T-cell (primary cell): ENCODE data around the gene CDK13. TPM values are rescaled to one million over a fixed set of nuclear protein-coding genes. Genes with fewer than 3 reads are reported as not detected.

Source experiments
- ATAC-seq, 4 experiments: fragments of 200-7000 bp in 3 of 4; fragments of 150-1000 bp in 1 of 4; cut with Tn5 transposase; replicated peaks in 1 of 4; 1 replicate in 3 of 4; 2 replicates in 1 of 4; pipeline ENCODE4 v1.10.0; 2021; ENCODE audit warnings: moderate library complexity in 3 of 4, mild to moderate bottlenecking in 2 of 4, moderate number of reproducible peaks in 1 of 4
- CTCF ChIA-PET, 2 donors: fragments of 300-600 bp; sonication (Branson Sonifier 250); formaldehyde crosslinking; loops; one replicate each; lab custom pipeline; 2022; ENCODE audit warnings: antibody characterized with exemption in 2 of 2; lab: Charles Lee
- POLR2A ChIA-PET, 2 donors: fragments of 300-600 bp; sonication (Branson Sonifier 250); formaldehyde crosslinking; loops; one replicate each; lab custom pipeline; 2022; ENCODE audit warnings: antibody characterized with exemption in 2 of 2; lab: Charles Lee
- DNase-seq, 35 experiments: peaks; one replicate each; pipeline versions ENCODE4 v3.0.0 to v3.0.0-alpha.2; 2013 to 2023
- H3K27ac ChIP-seq: one replicate; pipeline ENCODE4 v1.5.1; 2013; ENCODE audit warnings: low read length
- H3K27me3 ChIP-seq, 2 experiments: replicated peaks in 1 of 2; 1 replicate in 1 of 2; 2 replicates in 1 of 2; pipeline versions ENCODE4 v1.6.1 to v1.7.0; 2013; ENCODE audit warnings: low read length in 1 of 2, mixed read lengths in 1 of 2; ENCODE audit not compliant: control insufficient read depth in 2 of 2, insufficient read depth in 2 of 2; ENCODE audit errors: extremely low read depth in 1 of 2
- H3K36me3 ChIP-seq, 2 donors: 1 replicate in 1 of 2; 2 replicates in 1 of 2; pipeline versions ENCODE4 v1.6.1 to v1.7.0; 2013; ENCODE audit warnings: low read length in 1 of 2; ENCODE audit not compliant: control insufficient read depth in 2 of 2, insufficient read depth in 1 of 2; ENCODE audit errors: extremely low read depth in 1 of 2
- H3K4me1 ChIP-seq, 2 experiments: 1 replicate in 1 of 2; 2 replicates in 1 of 2; pipeline versions ENCODE4 v1.6.1 to v1.7.0; 2013; ENCODE audit warnings: low read length in 2 of 2, mixed read lengths in 1 of 2; ENCODE audit not compliant: insufficient read depth in 2 of 2, control insufficient read depth in 1 of 2; ENCODE audit errors: extremely low read depth in 1 of 2
- H3K4me3 ChIP-seq, 2 donors: 1 replicate in 1 of 2; 2 replicates in 1 of 2; pipeline versions ENCODE4 v1.5.1 to v1.7.0; 2013; ENCODE audit warnings: mild to moderate bottlenecking in 2 of 2, low read length in 1 of 2, moderate library complexity in 1 of 2; ENCODE audit not compliant: control insufficient read depth in 1 of 2; ENCODE audit errors: extremely low read depth in 1 of 2
- H3K9me3 ChIP-seq: 2 replicates; pipeline ENCODE4 v1.7.0; 2013
- H3K27ac Mint-ChIP-seq, 2 donors: one replicate each; pipeline ENCODE4 v1.8.0; 2020 to 2021; ENCODE audit warnings: mild to moderate bottlenecking in 2 of 2, mixed read lengths in 2 of 2
- H3K27me3 Mint-ChIP-seq, 2 donors: one replicate each; pipeline ENCODE4 v1.8.0; 2021 to 2022; ENCODE audit warnings: mixed read lengths in 2 of 2
- H3K36me3 Mint-ChIP-seq: one replicate; pipeline ENCODE4 v1.8.0; 2021; ENCODE audit warnings: mixed read lengths
- H3K4me1 Mint-ChIP-seq, 3 donors: one replicate each; pipeline ENCODE4 v1.8.0; 2020 to 2022; ENCODE audit warnings: mixed read lengths in 3 of 3, mild to moderate bottlenecking in 1 of 3
- H3K4me3 Mint-ChIP-seq, 3 donors: one replicate each; pipeline ENCODE4 v1.8.0; 2020 to 2022; ENCODE audit warnings: mild to moderate bottlenecking in 3 of 3, mixed read lengths in 3 of 3, moderate library complexity in 3 of 3
- H3K9me3 Mint-ChIP-seq, 3 donors: one replicate each; pipeline ENCODE4 v1.8.0; 2020 to 2022; ENCODE audit warnings: mixed read lengths in 3 of 3
- WGBS: methylation state at CpG from one replicate; pipeline ENCODE4 v1.1.5; 2013; ENCODE audit warnings: missing lambda C conversion rate; ENCODE audit not compliant: insufficient coverage; 5-methylcytosine and 5-hydroxymethylcytosine counted together
- total RNA-seq, 35 experiments: library from RNA in 6 of 35; stranded (reverse) in 6 of 35; fragments of 120-200 nt in 1 of 35; gene quantifications; one replicate each; pipeline versions ENCODE4 v1.2.1 to v1.2.4 and lab custom pipeline; 2013 to 2026

The CDK13 gene
- total RNA-seq, 5 donors from 2014 or later (not counting 1 experiment from before 2014, with no cell fraction given), result 84.8 to 129 (median 89.6) TPM

DNA sequence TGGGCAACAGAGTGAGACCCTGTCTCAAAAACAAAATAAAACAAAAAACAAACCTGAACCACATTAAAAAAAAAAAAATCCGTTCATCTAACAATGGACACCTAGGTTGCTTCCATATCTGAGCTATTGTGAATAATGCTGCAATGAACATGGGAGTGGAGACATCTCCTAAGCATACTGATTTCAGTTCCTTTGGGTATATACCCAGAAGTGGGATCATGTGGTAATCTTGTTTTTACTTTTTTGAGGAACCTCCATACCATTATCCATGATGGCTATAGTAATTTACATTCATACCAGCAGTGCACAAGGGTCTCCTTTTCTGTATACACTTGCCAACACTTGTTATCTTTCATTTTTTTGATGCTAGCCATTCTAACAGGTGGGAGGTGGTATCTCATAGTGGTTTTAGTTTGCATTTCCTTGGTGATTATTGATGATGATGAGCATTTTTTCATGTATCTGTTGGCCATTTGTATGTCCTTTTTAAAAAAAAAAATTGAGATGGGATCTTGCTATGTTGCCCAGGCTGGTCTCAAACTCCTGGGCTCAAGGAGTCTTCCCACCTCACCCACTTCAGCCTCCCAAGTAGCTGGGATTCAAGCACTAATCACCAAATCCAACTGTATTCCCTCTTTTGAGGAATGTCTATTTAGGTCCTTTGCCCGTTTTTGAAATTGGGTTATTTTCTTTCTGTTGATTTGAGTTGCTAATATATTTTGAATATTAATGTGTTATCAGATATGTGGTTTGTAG is 17.5 kb downstream of the CDK13 start:
- Histone ChIP-seq H3K36me3 (no peaks in the 10 kb centered on the region), H3K4me1 (peaks cover 0 to 15% of the 10 kb centered on the region in 2 experiments), H3K27ac (no peak overlapping the region), H3K4me3 (no peak overlapping the region), H3K9me3 (no peaks in the 10 kb centered on the region), H3K27me3 (no peaks in the 10 kb centered on the region)
- peak overlapping the region in 1 of 2 donors; percentile 16 for H3K27ac Mint-ChIP-seq
- H3K36me3 Mint-ChIP-seq, result peaks cover 23% of the 10 kb centered on the region
- H3K27me3 Mint-ChIP-seq, result no peaks in the 10 kb centered on the region
- POLR2A ChIA-PET, result interaction anchor here (0.6 to 1.5 kb wide), 2 partner anchors 17 to 29 kb away, joined by 4 to 5 read pairs; no protein-coding TSS in a partner anchor
- peak in 1 of 4 experiments; percentile 22 for ATAC-seq
- peaks cover 97% of the 10 kb centered on the region in 3 donors for H3K4me1 Mint-ChIP-seq
- no CpG with 5 or more reads among the region's 2 CpGs for WGBS
- peak overlapping the region in 1 of 3 donors; percentile 60 for H3K4me3 Mint-ChIP-seq
- DNase-seq, result no peak
- H3K9me3 Mint-ChIP-seq, result no peaks in the 10 kb centered on the region
- CTCF ChIA-PET, result interaction anchor here (0.6 to 0.7 kb wide), 2 partner anchors 19 to 1748 kb away, joined by 3 to 5 read pairs; no protein-coding TSS in a partner anchor

DNA sequence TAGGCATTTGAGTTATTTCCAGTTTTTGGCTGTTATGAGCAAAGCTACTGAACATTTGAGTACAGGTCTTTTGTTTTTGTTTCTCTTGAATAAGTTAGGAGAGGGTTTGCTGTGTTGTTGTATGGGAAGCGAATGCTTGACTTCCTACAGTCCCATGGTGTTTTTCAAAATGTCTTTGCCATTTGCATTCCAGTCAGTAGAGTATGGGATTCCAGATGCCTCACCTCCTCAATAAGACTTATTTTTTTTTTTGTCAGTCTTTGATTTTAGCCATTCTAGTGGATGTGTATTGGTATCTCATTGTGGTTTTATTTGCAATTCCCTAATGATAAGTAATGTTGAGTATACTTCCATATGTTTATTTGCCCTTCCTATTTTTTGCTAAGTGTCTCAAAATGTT is 19.4 kb downstream of the CDK13 start:
- ATAC-seq (no peak), DNase-seq (no peak)
- no peaks in the 10 kb centered on the region for H3K36me3 ChIP-seq
- no peaks in the 10 kb centered on the region for H3K9me3 Mint-ChIP-seq
- CTCF ChIA-PET, result interaction anchor here in 1 of 2 donors (0.6 kb wide), 1 partner anchor 66 kb away, joined by 9 read pairs; no protein-coding TSS in a partner anchor
- H3K36me3 Mint-ChIP-seq, result peaks cover 21% of the 10 kb centered on the region
- no peaks in the 10 kb centered on the region for H3K9me3 ChIP-seq
- peak overlapping the region in 1 of 3 donors; percentile 60 for H3K4me3 Mint-ChIP-seq
- peak overlapping the region; percentile 23 to 41 for H3K27ac Mint-ChIP-seq
- no CpG with 5 or more reads among the region's 1 CpG for WGBS
- no peaks in the 10 kb centered on the region for H3K27me3 Mint-ChIP-seq
- H3K27me3 ChIP-seq, result no peaks in the 10 kb centered on the region
- H3K4me1 ChIP-seq, result peaks cover 8 to 21% of the 10 kb centered on the region in 2 experiments
- POLR2A ChIA-PET, result no interaction called here
- peaks cover 95 to 98% (median 95%) of the 10 kb centered on the region in 3 donors for H3K4me1 Mint-ChIP-seq
- no peak overlapping the region for H3K4me3 ChIP-seq
- no peak overlapping the region for H3K27ac ChIP-seq

DNA sequence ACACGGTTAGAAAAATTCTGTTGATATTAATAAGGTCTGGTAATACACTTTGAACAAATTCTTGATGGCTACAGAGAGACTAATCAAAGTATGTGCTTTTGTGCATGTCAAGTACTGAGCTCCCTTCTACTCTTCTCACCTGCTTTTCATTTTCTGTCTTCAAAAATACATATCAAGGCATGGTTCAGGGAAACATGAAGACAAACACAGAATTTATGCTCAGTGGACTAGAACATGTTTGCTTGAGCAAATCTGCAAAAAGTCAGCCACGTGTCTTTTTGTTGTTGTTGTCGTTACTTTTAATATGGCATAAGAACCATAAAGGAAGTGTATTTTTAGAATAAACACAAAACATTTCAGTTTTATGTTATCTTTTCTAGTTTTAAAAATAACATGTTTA is 21.9 kb downstream of the CDK13 start:
- no peaks in the 10 kb centered on the region for H3K27me3 ChIP-seq
- no CpG with 5 or more reads among the region's 3 CpGs for WGBS
- DNase-seq (no peak), ATAC-seq (no peak)
- no peaks in the 10 kb centered on the region for H3K36me3 ChIP-seq
- H3K27ac ChIP-seq, result no peak overlapping the region
- H3K27me3 Mint-ChIP-seq, result no peaks in the 10 kb centered on the region
- POLR2A ChIA-PET, result interaction anchor here in 1 of 2 donors (0.9 kb wide), 1 partner anchor 16 kb away, joined by 3 read pairs; no protein-coding TSS in a partner anchor
- H3K4me3 Mint-ChIP-seq, result peak overlapping the region in 1 of 3 donors; percentile 6
- H3K9me3 Mint-ChIP-seq, result no peaks in the 10 kb centered on the region
- H3K4me3 ChIP-seq, result no peak overlapping the region
- peaks cover 73 to 86% (median 78%) of the 10 kb centered on the region in 3 donors for H3K4me1 Mint-ChIP-seq
- peak overlapping the region in 1 of 2 donors; percentile 54 for H3K27ac Mint-ChIP-seq
- H3K9me3 ChIP-seq, result no peaks in the 10 kb centered on the region
- peaks cover 16 to 27% of the 10 kb centered on the region in 2 experiments for H3K4me1 ChIP-seq
- H3K36me3 Mint-ChIP-seq, result peaks cover 13% of the 10 kb centered on the region
- CTCF ChIA-PET, result interaction anchor here in 1 of 2 donors (1.2 kb wide), 1 partner anchor 76 kb away, joined by 5 read pairs; no protein-coding TSS in a partner anchor

DNA sequence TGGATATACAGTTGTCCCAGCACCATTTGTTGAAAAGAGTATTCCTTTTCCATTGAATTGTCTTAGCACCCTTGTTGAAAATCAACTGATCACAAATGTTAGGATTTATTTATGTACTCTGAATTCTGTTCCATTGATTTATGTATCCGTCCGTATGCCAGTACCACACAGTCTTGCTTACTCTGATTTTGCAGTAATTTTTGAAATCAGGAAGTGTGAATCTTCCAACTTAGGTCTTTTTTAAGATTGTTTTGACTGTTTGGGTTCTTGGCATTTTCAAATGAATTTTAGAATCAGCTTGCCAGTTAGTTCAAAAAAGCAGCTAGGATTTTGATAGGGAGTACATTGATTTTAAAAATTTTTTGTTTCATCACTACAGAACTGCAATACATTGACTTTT is 23.7 kb downstream of the CDK13 start:
- H3K27ac ChIP-seq, result no peak overlapping the region
- Mint-ChIP-seq H3K27ac (peak overlapping the region; percentile 37 to 79), H3K4me1 (peaks cover 54 to 67% (median 59%) of the 10 kb centered on the region in 3 donors), H3K36me3 (peaks cover 9% of the 10 kb centered on the region), H3K4me3 (no peak overlapping the region), H3K27me3 (no peaks in the 10 kb centered on the region), H3K9me3 (no peaks in the 10 kb centered on the region)
- no peak for ATAC-seq
- ChIA-PET CTCF (no interaction called here), POLR2A (interaction anchor here in 1 of 2 donors (0.7 to 1.3 kb wide), 2 partner anchors 26 to 71 kb away, joined by 3 read pairs; no protein-coding TSS in a partner anchor)
- DNase-seq, result no peak
- H3K27me3 ChIP-seq, result no peaks in the 10 kb centered on the region
- no peaks in the 10 kb centered on the region for H3K36me3 ChIP-seq
- no peaks in the 10 kb centered on the region for H3K9me3 ChIP-seq
- 100% methylated on average over 2 of the region's 2 CpGs for WGBS
- H3K4me3 ChIP-seq, result no peak overlapping the region
- H3K4me1 ChIP-seq, result peaks cover 28 to 32% of the 10 kb centered on the region in 2 experiments

DNA sequence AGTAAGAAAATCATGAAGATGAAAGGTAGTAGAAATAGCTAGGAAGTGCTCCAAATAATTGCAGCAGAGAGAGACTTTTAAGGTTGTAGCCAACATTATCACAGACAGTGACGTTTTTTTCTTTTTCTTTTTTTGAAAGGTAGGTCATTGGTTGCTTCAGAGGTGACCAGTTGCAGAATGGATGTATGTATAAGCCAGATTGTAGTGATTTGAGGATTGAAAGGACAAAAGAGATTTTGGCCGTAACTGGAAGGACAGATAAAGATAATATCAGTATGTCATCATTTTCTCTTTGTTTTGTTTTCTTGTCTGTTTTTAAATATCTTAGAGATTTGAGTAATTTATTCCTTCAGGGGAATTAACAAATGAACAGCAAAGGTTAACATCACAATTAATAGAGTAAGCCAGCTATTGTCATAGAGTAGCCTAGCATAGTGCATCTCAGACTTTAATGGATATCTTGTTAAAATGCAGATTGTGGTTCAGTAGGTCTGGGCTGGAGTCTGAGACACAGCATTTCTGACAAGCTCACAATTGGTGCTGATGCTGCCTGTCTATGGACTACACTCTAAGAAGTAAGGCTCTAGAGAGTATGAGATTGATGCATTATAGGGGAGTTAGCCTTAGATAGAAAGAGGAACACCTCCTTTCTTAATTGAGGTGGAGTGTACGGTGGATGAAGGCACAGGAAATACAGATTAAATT is 28.3 kb downstream of the CDK13 start:
- no peaks in the 10 kb centered on the region for H3K36me3 Mint-ChIP-seq
- H3K4me1 Mint-ChIP-seq, result peaks cover 16 to 35% (median 28%) of the 10 kb centered on the region in 3 donors
- Histone ChIP-seq H3K9me3 (no peaks in the 10 kb centered on the region), H3K4me3 (no peak overlapping the region), H3K27me3 (no peaks in the 10 kb centered on the region), H3K4me1 (peaks cover 32 to 42% of the 10 kb centered on the region in 2 experiments), H3K27ac (peak overlapping the region; percentile 35), H3K36me3 (no peaks in the 10 kb centered on the region)
- 17% methylated on average over 2 of the region's 3 CpGs for WGBS
- ChIA-PET POLR2A (interaction anchor here in 1 of 2 donors (0.6 to 0.9 kb wide), 2 partner anchors 26 to 71 kb away, joined by 3 read pairs; no protein-coding TSS in a partner anchor), CTCF (interaction anchor here (0.5 to 1.4 kb wide), 4 partner anchors 68 to 82 kb away, joined by 3 to 8 read pairs (median 5); no protein-coding TSS in a partner anchor)
- ATAC-seq (peak; percentile 56 to 73 (median 70)), DNase-seq (peak in 1 of 35 experiments; percentile 12)
- H3K27ac Mint-ChIP-seq, result no peak overlapping the region
- H3K9me3 Mint-ChIP-seq, result no peaks in the 10 kb centered on the region
- H3K27me3 Mint-ChIP-seq, result no peaks in the 10 kb centered on the region
- H3K4me3 Mint-ChIP-seq, result no peak overlapping the region
